SK-N-SH (cell line): ENCODE measurements around the gene GPER1. TPM values are rescaled to one million over a fixed set of nuclear protein-coding genes. Genes with fewer than 3 reads are reported as not detected.
A peak's percentile ranks its signal among the peaks of the same experiment; 100 is the strongest.

Source experiments
- CTCF ChIA-PET: fragments of 300-600, 350-600 bp; formaldehyde crosslinking; extraction: SDS; loops from one replicate; lab custom pipeline; 2021; lab: Yijun Ruan, JAX
- POLR2A ChIA-PET: fragments of 350-600 bp; sonication (Branson Sonifier 250); formaldehyde crosslinking; extraction: SDS; loops from one replicate; lab custom pipeline; 2020; ENCODE audit warnings: antibody characterized with exemption, inconsistent platforms; lab: Yijun Ruan, JAX
- DNase-seq: peaks from one replicate; pipeline ENCODE4 v3.0.0; 2012
- H2AFZ ChIP-seq: fragments of 200-600 bp; sonication (generic); 2 replicates; pipeline ENCODE4 v1.8.1; 2016; ENCODE audit warnings: antibody characterized with exemption, mild to moderate bottlenecking, low read depth
- H3F3A ChIP-seq: fragments of 200-600 bp; sonication (generic); replicated peaks from 2 replicates; pipeline ENCODE3; 2016; ENCODE audit warnings: antibody characterized with exemption, mild to moderate bottlenecking; ENCODE audit not compliant: insufficient read depth
- H3K27ac ChIP-seq, 2 experiments: fragments of 200-500 bp in 1 of 2; fragments of 200-600 bp in 1 of 2; sonication (Bioruptor generic) in 1 of 2; sonication (generic), shearing (Covaris generic) in 1 of 2; 2 replicates each; pipeline versions ENCODE4 v1.5.1 to v1.6.1; 2014 to 2016; ENCODE audit warnings: low read depth in 2 of 2, inconsistent platforms in 1 of 2, low read length in 1 of 2, mild to moderate bottlenecking in 1 of 2, mixed read lengths in 1 of 2
- H3K27me3 ChIP-seq: fragments of 200-600 bp; sonication (generic), shearing (Covaris generic); 2 replicates; pipeline ENCODE4 v1.6.1; 2016; ENCODE audit warnings: mixed run types; ENCODE audit not compliant: insufficient read depth
- H3K36me3 ChIP-seq, 2 experiments: fragments of 200-500 bp in 1 of 2; fragments of 200-600 bp in 1 of 2; sonication (Bioruptor generic) in 1 of 2; sonication (generic) in 1 of 2; replicated peaks in 1 of 2; 2 replicates each; pipeline versions ENCODE3 to v1.5.1; 2014 to 2016; ENCODE audit warnings: low read length in 1 of 2, mild to moderate bottlenecking in 1 of 2; ENCODE audit not compliant: insufficient read depth in 2 of 2, control insufficient read depth in 1 of 2
- H3K4me1 ChIP-seq, 2 experiments: fragments of 200-500 bp in 1 of 2; fragments of 200-600 bp in 1 of 2; sonication (Bioruptor generic) in 1 of 2; sonication (generic), shearing (Covaris generic) in 1 of 2; 2 replicates each; pipeline versions ENCODE4 v1.5.1 to v1.6.1; 2014 to 2016; ENCODE audit warnings: low read depth in 1 of 2, low read length in 1 of 2, mixed run types in 1 of 2; ENCODE audit not compliant: insufficient read depth in 2 of 2, control insufficient read depth in 1 of 2
- H3K4me2 ChIP-seq: fragments of 200-600 bp; sonication (generic), shearing (Covaris generic); 2 replicates; pipeline ENCODE4 v1.6.1; 2017; ENCODE audit warnings: mixed run types
- H3K4me3 ChIP-seq, 2 experiments: fragments of 200-500 bp in 1 of 2; fragments of 200-600 bp in 1 of 2; sonication (Bioruptor generic) in 1 of 2; sonication (generic), shearing (Covaris generic) in 1 of 2; 2 replicates each; pipeline versions ENCODE4 v1.5.1 to v1.8.1; 2014 to 2016; ENCODE audit warnings: low read depth in 2 of 2, inconsistent platforms in 1 of 2, low read length in 1 of 2, mild to moderate bottlenecking in 1 of 2, mixed read lengths in 1 of 2, moderate library complexity in 1 of 2
- H3K79me2 ChIP-seq: fragments of 200-600 bp; sonication (generic); 2 replicates; pipeline ENCODE4 v1.8.1; 2017; ENCODE audit warnings: mild to moderate bottlenecking; ENCODE audit not compliant: insufficient read depth
- H3K9ac ChIP-seq: fragments of 200-600 bp; sonication (generic); 2 replicates; pipeline ENCODE4 v1.6.1; 2017; ENCODE audit warnings: mixed run types
- H3K9me2 ChIP-seq: fragments of 200-600 bp; sonication (generic); 2 replicates; pipeline ENCODE4 v1.6.1; 2017; ENCODE audit warnings: mixed run types
- H3K9me3 ChIP-seq: fragments of 200-600 bp; sonication (generic); 2 replicates; pipeline ENCODE4 v1.6.1; 2017; ENCODE audit warnings: mixed run types, mild to moderate bottlenecking, moderate library complexity
- H4K20me1 ChIP-seq: fragments of 200-600 bp; sonication (generic); 2 replicates; pipeline ENCODE4 v1.6.1; 2017; ENCODE audit warnings: mild to moderate bottlenecking, mixed run types; ENCODE audit not compliant: insufficient read depth
- CHD2 ChIP-seq: fragments of 150-350 bp; IDR thresholded peaks from 2 replicates; pipeline ENCODE4 v1.6.1; 2018; ENCODE audit warnings: low read length; ENCODE audit not compliant: partially characterized antibody
- CTCF ChIP-seq: fragments of 200-600 bp; sonication (generic); IDR thresholded peaks from 2 replicates; pipeline ENCODE4 v1.6.1; 2017; ENCODE audit warnings: antibody characterized with exemption, mild to moderate bottlenecking, moderate library complexity
- GABPA ChIP-seq: IDR thresholded peaks from 2 replicates; pipeline ENCODE4 v1.4.0; 2012; ENCODE audit warnings: low read depth, mild to moderate bottlenecking
- MXI1 ChIP-seq: IDR thresholded peaks from 2 replicates; pipeline ENCODE4 v1.6.1; 2012; ENCODE audit warnings: mild to moderate bottlenecking, low read depth, low read length, improper control_type of control experiment
- NRF1 ChIP-seq: IDR thresholded peaks from 2 replicates; pipeline ENCODE4 v1.6.1; 2012; ENCODE audit warnings: low read depth, mild to moderate bottlenecking, low read length
- RFX5 ChIP-seq: IDR thresholded peaks from 2 replicates; pipeline ENCODE4 v1.6.1; 2012; ENCODE audit warnings: mild to moderate bottlenecking, improper control_type of control experiment, low read length
- TCF12 ChIP-seq: IDR thresholded peaks from 2 replicates; pipeline ENCODE4 v1.4.0; 2012
- TEAD4 ChIP-seq: IDR thresholded peaks from 2 replicates; pipeline ENCODE4 v1.4.0; 2012; ENCODE audit warnings: mild to moderate bottlenecking, borderline replicate concordance; ENCODE audit not compliant: insufficient read depth
- USF2 ChIP-seq: fragments of 150-350 bp; IDR thresholded peaks from 2 replicates; pipeline ENCODE4 v1.6.1; 2017; ENCODE audit warnings: antibody characterized with exemption, low read length, low read depth, borderline replicate concordance
- WGBS: methylation state at CpG from one replicate; pipeline ENCODE4 v1.1.6; 2017; ENCODE audit warnings: low lambda C conversion rate; 5-methylcytosine and 5-hydroxymethylcytosine counted together
- polyA plus RNA-seq, 3 experiments: library from polyadenylated mRNA; depleted of rRNA; stranded (reverse); fragments of >200 nt; gene quantifications; 2 replicates each; pipeline ENCODE4 v1.2.3, GENCODE V29; 2012

GPER1 gene
- polyA plus RNA-seq, 1 of the 3 experiments (the other 2 are of a cell fraction): 6.4 TPM

- no peaks in the 10 kb centered on the region for H4K20me1 ChIP-seq
- ChIA-PET CTCF (interaction anchor here (0.9 to 9.7 kb wide), 16 partner anchors 13 to 295 kb away, joined by 3 to 327 read pairs (median 4); partner anchors contain the start of genes GPER1 and GPR146), POLR2A (interaction anchor here (0.6 to 2.2 kb wide), 5 partner anchors 12 to 162 kb away, joined by 3 to 9 read pairs (median 5); partner anchors contain the start of gene COX19)
- H3K4me3 ChIP-seq: peak overlapping the region; percentile 68 to 90
- H3K9me3 ChIP-seq: no peaks in the 10 kb centered on the region
- H3K36me3 ChIP-seq: no peaks in the 10 kb centered on the region
- no peaks in the 10 kb centered on the region for H3K27me3 ChIP-seq
- DNase-seq: no peak
- peak overlapping the region; percentile 78; the same call in 1 of the 2 replicates for H3K9ac ChIP-seq
- H3K4me2 ChIP-seq: peak overlapping the region; percentile 78
- no peaks in the 10 kb centered on the region for H3K9me2 ChIP-seq
- H3K79me2 ChIP-seq: peaks cover 40% of the 10 kb centered on the region
- peaks cover 4 to 19% of the 10 kb centered on the region in 2 experiments; a peak in 2 of 4 replicates for H3K4me1 ChIP-seq
- WGBS: 6% methylated on average over 22 of the region's 51 CpGs
- H2AFZ ChIP-seq: peak overlapping the region; percentile 76; the same call in 1 of the 2 replicates
- peaks cover 9% of the 10 kb centered on the region for H3F3A ChIP-seq
- H3K27ac ChIP-seq: peak overlapping the region; percentile 1 to 70; a peak in 2 of 4 replicates
- peak; percentile 41; the same call in 1 of the 2 replicates for TF ChIP-seq NRF1
- TF ChIP-seq TEAD4: no peak
- peak; percentile 88; the same call in 1 of the 2 replicates for TF ChIP-seq MXI1
Observed at GRCh38 chr7:1137517-1138167, 49.7 kb downstream of the GPER1 start.

GRCh38 chr7:1140476-1141104 lies 52.7 kb downstream of the GPER1 start:
- Histone ChIP-seq H3K4me2 (no peak overlapping the region), H3K27ac (no peak overlapping the region), H3K9ac (no peak overlapping the region), H3K9me2 (no peaks in the 10 kb centered on the region), H3K9me3 (no peaks in the 10 kb centered on the region), H3K27me3 (no peaks in the 10 kb centered on the region), H3K4me3 (no peak overlapping the region), H3K36me3 (no peaks in the 10 kb centered on the region), H2AFZ (no peak overlapping the region), H3F3A (peaks cover 6% of the 10 kb centered on the region), H3K79me2 (peaks cover 13% of the 10 kb centered on the region), H4K20me1 (no peaks in the 10 kb centered on the region), H3K4me1 (peaks cover 4 to 31% of the 10 kb centered on the region in 2 experiments; a peak in 2 of 4 replicates)
- ChIA-PET CTCF (interaction anchor here (1.2 to 9.7 kb wide), 7 partner anchors 36 to 168 kb away, joined by 4 to 327 read pairs (median 23); partner anchors contain the start of gene GPER1), POLR2A (no interaction called here)
- DNase-seq: no peak
- TF ChIP-seq USF2: no peak
- TF ChIP-seq RFX5: peak; percentile 42; the same call in 1 of the 2 replicates
- 93% methylated on average over 4 of the region's 4 CpGs for WGBS

- CTCF ChIA-PET: interaction anchor here (1.5 to 9.7 kb wide), 14 partner anchors 12 to 368 kb away, joined by 4 to 327 read pairs (median 10); partner anchors contain the start of gene GPER1
- WGBS: 80% methylated on average over 6 of the region's 6 CpGs
- peak overlapping the region in 1 of 2 experiments; percentile 75; a peak in 2 of 4 replicates for H3K27ac ChIP-seq
Observed at GRCh38 chr7:1141651-1142050, 53.7 kb downstream of the GPER1 start.

More at GRCh38 chr7:1141651-1142050, 53.7 kb downstream of the GPER1 start:
- TF ChIP-seq NRF1: no peak
- TF ChIP-seq GABPA: no peak
- TF ChIP-seq TCF12: no peak
- TF ChIP-seq CTCF: no peak
- no peak for TF ChIP-seq CHD2
- DNase-seq: no peak
- H3K4me2 ChIP-seq: no peak overlapping the region
- H3F3A ChIP-seq: peaks cover 5% of the 10 kb centered on the region
- no peaks in the 10 kb centered on the region for H3K36me3 ChIP-seq
- no peak overlapping the region for H3K9ac ChIP-seq
- no peak overlapping the region for H3K4me3 ChIP-seq
- no peaks in the 10 kb centered on the region for H3K27me3 ChIP-seq
- H4K20me1 ChIP-seq: no peaks in the 10 kb centered on the region
- no peaks in the 10 kb centered on the region for H3K9me2 ChIP-seq
- H3K79me2 ChIP-seq: peaks cover 11% of the 10 kb centered on the region
- H2AFZ ChIP-seq: no peak overlapping the region
- peaks cover 3 to 30% of the 10 kb centered on the region in 2 experiments; a peak in 2 of 4 replicates for H3K4me1 ChIP-seq
- POLR2A ChIA-PET: interaction anchor here (1.4 kb wide), 1 partner anchor 149 kb away, joined by 8 read pairs; no protein-coding TSS in a partner anchor
- no peaks in the 10 kb centered on the region for H3K9me3 ChIP-seq
